Measurements from ENCODE around the gene PDCL2. TPM values are rescaled to one million over a fixed set of nuclear protein-coding genes. Genes with fewer than 3 reads are reported as not detected.

The PDCL2 gene
- total and polyA plus RNA-seq, 9 of the 15 experiments (the other 6 are each of a cell fraction or from before 2014, with no cell fraction given): 0.62 to 2.5 (median 1.2) TPM

GRCh38 chr4:55546756-55547465 is 45.1 kb downstream of the PDCL2 start, which contains the start of gene CLOCK (continued):
- TF ChIP-seq CEBPZ (IDR thresholded peaks at IDR 0.05; ENCODE audit: borderline replicate concordance, low read depth, low read length) (no peak), ZNF785 (CRISPR knock-in tag; IDR thresholded peaks at IDR 0.05) (no peak), FOS (IDR thresholded peaks at IDR 0.05; ENCODE audit: extremely low read depth, insufficient read length) (no peak), ZNF695 (CRISPR knock-in tag; IDR thresholded peaks at IDR 0.05) (no peak), KHSRP (IDR thresholded peaks at IDR 0.05) (no peak), ZNF217 (CRISPR knock-in tag; IDR thresholded peaks at IDR 0.05) (no peak), SLC30A9 (CRISPR knock-in tag; IDR thresholded peaks at IDR 0.05) (no peak), SNIP1 (IDR thresholded peaks at IDR 0.05; ENCODE audit: low read depth) (0 out of 2 replicates have a peak, but pooled peaks have one; percentile 50), NONO (IDR thresholded peaks at IDR 0.05; ENCODE audit: low read depth in 2 of 2, low read length in 1 of 2) (peak; percentile 20 to 46; a peak in 2 of 4 replicates), DIDO1 (tag; IDR thresholded peaks at IDR 0.05; ENCODE audit: low read depth) (no peak), SUPT5H (IDR thresholded peaks at IDR 0.05) (peak; percentile 70), GTF2B (IDR thresholded peaks at IDR 0.05; ENCODE audit: extremely low read depth, insufficient read length) (no peak), CREB3L1 (IDR thresholded peaks at IDR 0.05; ENCODE audit: borderline replicate concordance, low read depth) (0 out of 2 replicates have a peak, but pooled peaks have one; percentile 33), NCOA4 (IDR thresholded peaks at IDR 0.05; ENCODE audit: partially characterized antibody) (no peak), ZNF551 (CRISPR knock-in tag; IDR thresholded peaks at IDR 0.05) (no peak), ZBTB2 (IDR thresholded peaks at IDR 0.05) (peak; percentile 71; the same call in 1 of the 2 replicates), MYC (IDR thresholded peaks at IDR 0.05; ENCODE audit: low read depth, low read length) (peak; percentile 39), MYC (CRISPR knock-in tag; IDR thresholded peaks at IDR 0.05; ENCODE audit: borderline replicate concordance, low read depth) (no peak), CEBPB (tag; IDR thresholded peaks at IDR 0.05) (no peak), TGIF2 (CRISPR knock-in tag; IDR thresholded peaks at IDR 0.05) (no peak), CAMTA2 (CRISPR knock-in tag; conservative IDR thresholded peaks at IDR 0.05) (no peak), HSF4 (CRISPR knock-in tag; IDR thresholded peaks at IDR 0.05; ENCODE audit: borderline replicate concordance) (no peak), CREM (IDR thresholded peaks at IDR 0.05; ENCODE audit: low read depth) (peak; percentile 68), GABPB2 (CRISPR knock-in tag; conservative IDR thresholded peaks at IDR 0.05) (no peak)

Data from K562 (cell line).